OCI-LY1 (cell line): ENCODE measurements around the gene B3GAT1.

Experiments
- EZH2 ChIP-seq: fragments of 200-600 bp; sonication (generic), shearing (Covaris generic); IDR thresholded peaks from 2 replicates; pipeline ENCODE4 v1.8.0; 2017; ENCODE audit warnings: borderline replicate concordance, mixed run types, mild to moderate bottlenecking, antibody characterized with exemption, low read length, moderate library complexity, mixed read lengths
- TF ChIP-seq, protein P1 (sequence below): fragments of 200-600 bp; sonication (generic), shearing (Covaris generic); IDR thresholded peaks from 2 replicates; pipeline ENCODE4 v1.5.1; 2017; ENCODE audit warnings: mild to moderate bottlenecking, antibody characterized with exemption, low read length, moderate library complexity, mixed read lengths

GRCh38 chr11:134413043-134413825, 1.2 kb upstream of the B3GAT1 start:
- no peak for TF ChIP-seq EZH2
- TF ChIP-seq, protein P1, sequence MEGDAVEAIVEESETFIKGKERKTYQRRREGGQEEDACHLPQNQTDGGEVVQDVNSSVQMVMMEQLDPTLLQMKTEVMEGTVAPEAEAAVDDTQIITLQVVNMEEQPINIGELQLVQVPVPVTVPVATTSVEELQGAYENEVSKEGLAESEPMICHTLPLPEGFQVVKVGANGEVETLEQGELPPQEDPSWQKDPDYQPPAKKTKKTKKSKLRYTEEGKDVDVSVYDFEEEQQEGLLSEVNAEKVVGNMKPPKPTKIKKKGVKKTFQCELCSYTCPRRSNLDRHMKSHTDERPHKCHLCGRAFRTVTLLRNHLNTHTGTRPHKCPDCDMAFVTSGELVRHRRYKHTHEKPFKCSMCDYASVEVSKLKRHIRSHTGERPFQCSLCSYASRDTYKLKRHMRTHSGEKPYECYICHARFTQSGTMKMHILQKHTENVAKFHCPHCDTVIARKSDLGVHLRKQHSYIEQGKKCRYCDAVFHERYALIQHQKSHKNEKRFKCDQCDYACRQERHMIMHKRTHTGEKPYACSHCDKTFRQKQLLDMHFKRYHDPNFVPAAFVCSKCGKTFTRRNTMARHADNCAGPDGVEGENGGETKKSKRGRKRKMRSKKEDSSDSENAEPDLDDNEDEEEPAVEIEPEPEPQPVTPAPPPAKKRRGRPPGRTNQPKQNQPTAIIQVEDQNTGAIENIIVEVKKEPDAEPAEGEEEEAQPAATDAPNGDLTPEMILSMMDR = no peak
